Measurements from ENCODE around the gene DPM2.
A peak's percentile ranks its signal among the peaks of the same experiment; 100 is the strongest.

Gene DPM2

GRCh38 chr9:127955294-127956015 is 17.8 kb upstream of the DPM2 start:
- peak; percentile 85 for DNase-seq (ENCODE audit: low spot score)

DNA sequence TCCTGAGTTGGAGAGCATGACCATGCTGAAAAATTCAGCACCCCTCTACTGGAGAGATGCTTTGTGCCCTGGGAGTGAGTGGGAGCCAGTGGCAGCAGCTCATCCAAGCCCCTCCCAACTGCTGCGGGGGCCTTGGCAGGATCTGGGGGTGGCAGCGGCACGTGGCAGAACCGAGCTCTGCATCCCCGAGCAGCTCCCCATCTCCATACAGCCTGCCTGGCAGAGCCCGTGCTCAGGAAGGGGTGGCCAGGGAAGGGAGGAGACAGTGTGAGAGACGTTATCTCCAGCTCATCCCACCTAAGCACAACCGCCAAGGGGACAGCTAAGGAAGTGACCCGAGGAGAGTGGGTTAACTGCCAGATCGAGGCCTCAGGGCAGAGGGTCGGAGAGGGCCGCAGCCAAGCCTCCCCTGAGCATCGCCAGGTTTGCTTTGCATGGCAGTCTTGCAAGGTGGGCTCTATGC is 17.2 kb upstream of the DPM2 start:
- peak; percentile 88 for DNase-seq (ENCODE audit: low spot score)

DNA sequence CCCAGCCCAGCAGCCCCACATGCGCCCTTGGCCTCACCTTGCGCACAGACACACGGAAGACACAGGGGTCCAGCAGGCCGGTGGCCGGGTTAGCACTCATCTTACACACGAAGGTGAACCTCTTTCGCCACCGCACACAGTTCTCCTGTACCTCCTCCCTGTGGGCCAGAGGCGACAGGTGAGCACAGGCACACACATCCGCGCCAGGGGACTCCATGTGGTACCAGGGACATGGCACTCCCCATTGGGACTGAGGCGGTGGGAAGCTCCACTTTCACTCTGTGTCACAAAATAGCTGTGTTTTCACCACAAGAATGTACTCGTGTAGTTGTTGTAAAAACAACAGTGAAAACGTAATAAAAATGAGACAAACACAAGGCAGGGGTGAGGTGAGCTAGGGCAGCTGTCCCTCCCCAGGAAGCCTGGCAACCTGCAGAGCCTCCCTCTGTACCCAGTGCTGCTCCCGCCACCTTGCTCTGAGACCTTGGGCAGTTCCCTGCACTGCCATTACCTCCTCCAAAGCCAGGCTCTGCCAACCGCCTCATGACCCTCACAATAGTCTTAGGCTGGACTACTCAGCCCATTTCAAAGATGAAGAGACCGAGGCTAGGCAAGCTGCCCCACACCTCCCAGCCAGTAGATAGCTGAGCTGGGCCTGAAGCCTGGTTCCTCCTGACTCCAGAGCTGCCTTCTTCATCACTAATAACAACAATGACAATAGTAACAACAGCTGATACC is 16.3 kb upstream of the DPM2 start:
- no peak for DNase-seq (ENCODE audit: low spot score)

DNA sequence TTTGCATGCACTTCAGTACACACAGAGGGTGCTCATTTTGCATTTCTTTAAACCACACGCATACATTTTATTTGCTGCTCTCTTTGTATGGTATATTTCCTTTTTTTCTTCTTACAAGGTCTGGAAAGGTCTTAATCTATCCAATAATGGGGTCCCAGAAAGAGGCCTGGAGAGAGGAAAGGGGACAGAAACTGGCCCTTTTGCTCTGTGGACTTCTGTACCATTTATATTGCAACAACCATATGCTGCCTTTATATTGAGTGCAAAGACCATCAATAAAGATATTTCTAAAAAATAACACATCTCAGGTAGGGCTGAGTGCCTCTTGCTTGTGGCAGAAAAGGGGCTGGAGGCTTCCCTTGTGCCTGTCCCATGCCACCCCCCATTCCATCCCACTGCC is 15.5 kb upstream of the DPM2 start:
- DNase-seq (ENCODE audit: low spot score) = no peak

DNA sequence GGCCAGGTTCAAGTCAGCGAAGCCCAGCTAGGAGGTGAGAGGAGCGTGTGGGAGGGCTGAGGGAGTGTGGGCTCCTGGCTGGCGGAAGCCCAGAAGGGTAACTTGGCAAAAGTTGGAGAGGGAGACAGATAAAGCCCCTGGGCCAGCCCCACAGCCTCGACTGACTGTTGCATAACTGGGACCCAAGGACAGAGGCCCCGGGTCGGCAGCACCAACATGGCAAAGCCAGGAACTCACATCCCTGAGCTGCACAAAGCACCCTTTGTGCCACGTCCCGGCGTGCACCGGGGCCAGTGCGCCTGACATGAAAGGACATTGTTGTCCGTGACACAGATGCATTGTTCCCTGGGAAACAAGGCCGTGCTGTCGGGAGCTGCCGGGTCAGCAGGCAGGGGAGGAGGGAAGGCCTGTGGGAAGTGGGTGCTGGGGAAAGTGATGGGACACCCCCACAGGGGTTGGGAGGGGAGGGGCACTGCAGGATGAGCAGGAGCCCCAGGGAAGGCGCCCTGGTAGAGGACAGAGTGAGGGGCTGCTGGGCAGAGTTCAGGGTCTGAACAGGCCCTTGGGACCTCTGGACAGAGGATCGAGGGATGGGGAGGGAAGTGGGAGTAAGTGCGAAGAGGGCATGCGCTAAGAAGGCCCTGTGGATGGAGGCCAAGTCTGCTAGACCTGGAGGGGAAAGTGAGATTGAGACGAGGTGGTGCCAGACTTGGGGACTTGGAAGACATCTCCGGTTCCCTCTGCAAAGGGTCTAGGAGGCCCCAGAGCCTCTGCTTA is 13.0 kb upstream of the DPM2 start:
- DNase-seq (ENCODE audit: low spot score) = peak; percentile 98

- DNase-seq (ENCODE audit: low spot score) = peak; percentile 82
Measured at GRCh38 chr9:127949827-127950512, 12.3 kb upstream of the DPM2 start.

DNA sequence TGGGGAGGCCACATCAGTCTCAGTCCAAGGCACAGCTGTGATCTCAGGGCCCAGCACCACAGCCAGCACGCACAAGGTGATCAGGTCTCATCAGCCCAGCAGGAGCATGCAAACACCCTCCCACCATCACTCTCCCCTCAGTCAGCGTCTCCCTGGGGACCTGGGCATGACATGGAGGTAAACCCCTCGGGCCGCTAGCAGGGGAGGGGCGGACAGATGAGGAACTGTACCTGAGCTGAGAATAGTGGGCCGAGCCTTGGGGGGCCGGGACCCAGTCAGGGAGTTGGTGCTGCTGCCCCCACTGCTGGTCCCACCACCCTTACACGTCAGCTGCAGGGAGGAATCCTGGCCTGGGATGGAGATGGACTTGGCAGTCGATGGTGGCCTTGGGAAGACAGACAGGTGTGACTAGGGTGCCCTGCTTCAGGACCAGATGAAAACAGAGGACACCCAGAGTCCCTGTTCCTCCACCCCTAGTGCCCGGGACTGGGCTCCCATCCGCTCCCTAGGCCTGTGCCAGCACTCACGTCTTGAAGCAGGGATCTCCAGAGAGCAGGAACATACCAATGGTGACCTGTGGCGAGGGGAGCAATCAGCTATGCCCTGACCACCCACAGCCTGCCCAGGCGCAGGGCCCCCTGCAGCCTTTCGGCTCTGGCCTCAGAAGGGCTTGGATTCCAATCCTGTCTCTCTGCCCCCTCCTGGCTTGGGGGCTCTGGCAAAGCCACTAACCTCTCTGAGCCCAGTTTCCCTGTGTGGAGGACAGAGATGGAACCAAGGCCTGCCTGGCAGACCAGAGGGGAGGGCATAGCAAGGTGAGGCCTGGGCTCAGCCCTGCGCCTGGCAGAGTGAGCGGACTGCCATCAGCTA is 10.4 kb upstream of the DPM2 start:
- DNase-seq (ENCODE audit: low spot score) = no peak

DNA sequence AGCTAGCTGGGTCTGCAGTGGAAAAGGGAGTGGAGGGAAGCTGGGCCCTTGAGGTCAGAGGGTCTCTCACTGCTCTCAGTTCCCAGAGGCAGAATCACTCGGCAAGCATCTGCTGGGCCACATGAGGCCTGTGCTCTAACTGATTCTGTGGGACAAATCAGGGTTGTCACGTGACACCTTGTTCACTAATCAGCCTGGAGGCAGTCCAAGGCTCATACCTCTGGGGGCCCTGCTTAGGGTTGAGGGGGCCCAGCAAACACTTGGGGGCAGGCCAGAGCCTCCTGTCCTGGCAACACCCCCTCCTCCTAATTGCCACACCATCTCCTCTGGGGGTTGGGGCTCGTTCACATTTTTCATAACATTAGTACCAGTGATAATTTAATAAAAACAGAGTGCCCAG is 9.1 kb upstream of the DPM2 start:
- no peak for DNase-seq (ENCODE audit: low spot score)

DNA sequence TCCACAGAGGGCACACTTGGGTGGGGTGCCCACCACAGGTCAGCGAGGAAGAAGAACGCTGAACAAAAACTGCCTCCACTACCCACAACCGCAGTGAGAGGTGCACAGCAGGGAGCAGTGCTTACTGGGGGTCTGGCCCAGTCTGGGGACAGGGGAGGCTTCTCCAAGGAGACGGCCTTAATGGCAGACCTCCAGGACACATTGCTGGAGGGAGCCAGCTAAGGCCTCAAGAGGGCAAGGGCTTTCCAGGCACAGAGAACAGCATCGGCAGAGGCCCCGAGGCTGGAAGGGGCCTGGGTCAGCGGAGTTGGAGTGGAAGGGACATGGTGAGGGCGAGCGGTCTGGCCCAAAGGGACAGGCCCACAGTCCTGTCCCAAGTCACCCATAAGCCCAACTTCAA is 8.3 kb upstream of the DPM2 start:
- DNase-seq (ENCODE audit: low spot score) = no peak

DNA sequence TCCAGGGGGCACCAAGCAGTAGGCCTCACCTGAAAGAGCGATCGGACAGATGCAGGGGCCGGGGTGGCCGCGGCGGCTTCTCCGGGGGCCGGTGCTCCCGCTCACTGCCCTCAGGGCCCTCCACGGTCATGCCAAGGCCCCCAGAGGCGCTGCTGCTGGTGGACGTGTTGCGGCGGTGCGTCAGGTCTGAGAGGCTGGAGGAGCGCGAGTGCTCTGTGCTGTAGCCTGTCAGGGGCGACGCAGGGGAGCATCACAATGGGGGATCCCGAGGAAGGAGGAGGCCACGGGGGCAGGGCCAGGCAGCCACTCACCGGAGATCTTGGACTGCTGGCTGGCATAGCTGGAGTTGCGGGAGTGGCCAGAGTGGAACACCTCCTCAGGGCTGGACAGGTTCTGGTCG is 7.7 kb upstream of the DPM2 start:
- DNase-seq (ENCODE audit: low spot score) = no peak

DNA sequence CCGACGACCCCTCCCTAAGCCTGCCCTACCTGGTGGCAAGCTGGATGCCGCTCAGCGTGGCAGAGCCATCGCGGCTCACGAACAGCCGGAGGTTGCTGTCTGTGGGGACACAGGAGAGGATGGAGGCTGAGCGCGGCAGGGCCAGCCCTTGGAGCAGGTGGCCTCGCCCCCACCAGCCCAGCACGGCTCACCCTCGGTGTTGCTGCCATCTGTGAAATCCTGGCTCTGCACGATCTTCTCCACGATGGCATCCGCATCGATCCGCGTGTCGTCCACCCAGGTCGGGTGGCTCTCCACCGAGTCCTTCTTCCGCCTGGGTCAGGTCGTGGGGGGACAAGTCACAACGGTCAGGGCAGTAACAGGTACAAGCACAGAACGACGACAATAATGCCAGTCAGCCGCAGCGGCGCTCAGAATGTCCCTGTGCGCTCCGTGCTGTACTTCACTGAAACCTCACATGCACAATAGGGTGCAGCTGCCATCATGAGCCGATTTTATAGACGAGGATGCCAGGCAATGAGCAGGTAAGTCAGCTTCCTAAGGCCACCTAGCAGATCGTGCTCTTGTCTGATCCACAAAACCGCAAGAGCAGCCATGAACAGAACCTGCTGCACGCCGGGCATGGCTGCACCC is 7.0 kb upstream of the DPM2 start:
- no peak for DNase-seq (ENCODE audit: low spot score)

- peak; percentile 88 for DNase-seq (ENCODE audit: low spot score)
Measured at GRCh38 chr9:127943731-127944144, 6.1 kb upstream of the DPM2 start.

DNA sequence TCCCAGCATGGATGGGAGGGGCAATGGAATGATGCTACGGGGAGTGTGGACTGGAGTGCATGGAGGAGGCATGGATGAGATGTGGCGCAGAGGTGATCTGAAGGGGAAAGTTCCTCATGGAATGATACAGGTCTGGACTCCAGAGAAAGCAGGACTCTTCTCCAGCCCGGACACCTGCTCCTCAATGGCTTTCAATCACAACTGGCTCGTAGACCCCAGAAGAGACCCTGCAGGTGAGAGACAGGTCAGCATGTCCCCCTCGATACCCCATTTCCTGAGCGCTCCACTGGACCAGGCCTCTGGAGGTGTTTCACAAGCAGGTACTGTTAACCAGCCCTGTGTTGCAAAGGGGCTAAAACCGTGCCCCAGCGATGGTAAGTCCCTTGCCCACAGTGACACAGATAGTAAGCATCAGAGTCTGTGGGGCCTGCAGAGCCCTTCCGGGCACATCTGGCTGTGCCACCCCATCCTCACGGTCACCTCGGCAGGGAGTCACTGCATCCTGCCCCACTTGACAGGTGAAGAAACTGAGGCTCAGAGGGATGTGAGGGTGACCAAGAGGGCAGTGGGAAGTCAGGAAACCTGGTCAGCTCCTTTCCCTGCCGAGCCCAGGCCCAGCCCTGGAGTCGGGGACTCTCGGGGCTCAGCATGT is 5.5 kb upstream of the DPM2 start:
- DNase-seq (ENCODE audit: low spot score) = no peak

- DNase-seq (ENCODE audit: low spot score) = no peak
Measured at GRCh38 chr9:127942216-127943010, 4.8 kb upstream of the DPM2 start.

- no peak for DNase-seq (ENCODE audit: low spot score)
Measured at GRCh38 chr9:127941961-127942215, 4.2 kb upstream of the DPM2 start.

DNA sequence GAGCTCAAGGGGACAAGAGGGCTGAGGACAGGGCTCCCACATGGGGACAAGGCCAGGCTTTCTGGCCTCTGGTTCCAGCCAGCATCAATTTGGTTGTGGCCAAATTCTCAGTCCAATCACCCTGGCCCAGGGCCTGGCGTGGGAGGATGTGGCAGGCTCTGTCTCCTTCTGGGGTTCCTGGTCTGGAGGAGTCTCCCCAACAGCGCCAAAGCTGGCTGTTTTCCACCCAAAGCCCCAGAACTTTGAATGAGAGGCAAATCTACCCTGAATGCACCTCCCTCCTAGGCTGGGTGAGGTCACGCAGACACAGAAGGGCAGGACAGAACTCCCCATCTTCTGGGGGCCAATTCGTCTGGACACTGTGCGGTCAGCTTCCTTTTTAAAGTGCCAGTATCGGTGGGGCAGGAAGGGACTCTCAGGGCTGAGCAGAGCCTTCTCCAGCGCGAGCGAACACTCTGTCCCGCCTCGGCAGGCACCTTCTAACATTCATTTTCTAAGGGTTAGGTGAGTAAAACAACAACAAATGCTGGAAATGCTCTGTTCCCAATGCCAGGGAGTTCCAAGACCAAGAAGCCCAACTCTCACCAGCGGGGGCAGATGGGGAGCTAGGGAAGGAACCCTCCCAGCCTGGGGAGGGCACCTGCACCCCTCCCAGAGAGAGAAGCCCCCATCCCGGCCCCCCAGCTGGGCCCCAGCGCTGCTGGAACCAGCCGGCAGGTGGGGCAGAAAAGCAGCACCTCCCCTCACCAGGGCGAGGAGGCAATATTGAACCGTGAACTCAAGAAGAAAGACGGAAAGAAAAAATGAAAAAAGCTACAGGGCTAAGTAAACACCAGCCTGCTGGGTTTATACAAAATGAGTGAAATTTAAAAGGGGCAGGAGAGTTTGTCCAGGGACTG is 3.7 kb upstream of the DPM2 start:
- no peak for DNase-seq (ENCODE audit: low spot score)

GRCh38 chr9:127940593-127940992 is 2.9 kb upstream of the DPM2 start:
- DNase-seq (ENCODE audit: low spot score) = no peak

- no peak for DNase-seq (ENCODE audit: low spot score)
Measured at GRCh38 chr9:127938298-127938690, 640 bp upstream of the DPM2 start.

GRCh38 chr9:127937056-127937387 is 632 bp downstream of the DPM2 start:
- DNase-seq (ENCODE audit: low spot score) = no peak
